HepG2 (cell line): ENCODE data around the gene PDLIM5. TPM values are rescaled to one million over a fixed set of nuclear protein-coding genes. Genes with fewer than 3 reads are reported as not detected.

Source experiments
- HDAC2 ChIP-seq: sonication (generic); formaldehyde crosslinking; IDR thresholded peaks from 2 replicates; pipeline ENCODE4 v1.4.0; 2020; ENCODE audit warnings: missing genetic modification reagents
- KAT8 ChIP-seq: IDR thresholded peaks from 2 replicates; pipeline ENCODE4 v1.6.1; 2016; ENCODE audit warnings: missing genetic modification reagents, missing compliant biosample characterization
- KDM3A ChIP-seq: IDR thresholded peaks from 2 replicates; pipeline ENCODE4 v1.6.1; 2018; ENCODE audit warnings: low read depth, missing compliant biosample characterization
- NFE2L2 ChIP-seq: fragments of 150-350 bp; IDR thresholded peaks from 2 replicates; pipeline ENCODE4 v1.6.1; 2014; ENCODE audit warnings: low read length
- PAWR ChIP-seq: sonication (generic); formaldehyde crosslinking; IDR thresholded peaks from 2 replicates; pipeline ENCODE4 v1.4.0; 2020; ENCODE audit warnings: missing genetic modification reagents, mild to moderate bottlenecking, borderline replicate concordance
- POLR2A ChIP-seq, 2 experiments: IDR thresholded peaks; 2 replicates each; pipeline ENCODE4 v1.6.1; 2011; ENCODE audit warnings: low read depth in 2 of 2, low read length in 2 of 2, mild to moderate bottlenecking in 1 of 2, moderate library complexity in 1 of 2; ENCODE audit not compliant: insufficient read depth in 1 of 2
- SALL1 ChIP-seq: sonication (generic); formaldehyde crosslinking; IDR thresholded peaks from 2 replicates; pipeline ENCODE4 v1.8.0; 2022; ENCODE audit warnings: mild to moderate bottlenecking, missing genetic modification reagents
- SIN3B ChIP-seq: fragments of 150-350 bp; IDR thresholded peaks from 2 replicates; pipeline ENCODE4 v1.6.1; 2014; ENCODE audit warnings: low read length
- TBX3 ChIP-seq: fragments of 450-650 bp; IDR thresholded peaks from 2 replicates; pipeline ENCODE4 v1.6.1; 2017; ENCODE audit warnings: antibody characterized with exemption, mild to moderate bottlenecking, inconsistent platforms, borderline replicate concordance
- TEAD3 ChIP-seq: optimal IDR thresholded peaks from 2 replicates; pipeline ENCODE3; 2016; ENCODE audit warnings: borderline replicate concordance
- ZNF256 ChIP-seq: sonication (generic); formaldehyde crosslinking; conservative IDR thresholded peaks from 2 replicates; pipeline ENCODE4 v1.4.0; 2020; ENCODE audit warnings: missing genetic modification reagents
- ZNF451 ChIP-seq: sonication (generic); formaldehyde crosslinking; IDR thresholded peaks from 2 replicates; pipeline ENCODE4 v1.5.0; 2020; ENCODE audit warnings: mild to moderate bottlenecking, missing genetic modification reagents
- ZNF564 ChIP-seq: sonication (generic); formaldehyde crosslinking; IDR thresholded peaks from 2 replicates; pipeline ENCODE4 v1.8.1; 2023; ENCODE audit warnings: mild to moderate bottlenecking, missing genetic modification reagents
- ZNF737 ChIP-seq: sonication (generic); formaldehyde crosslinking; IDR thresholded peaks from 2 replicates; pipeline ENCODE4 v1.5.0; 2020; ENCODE audit warnings: missing genetic modification reagents, mild to moderate bottlenecking, borderline replicate concordance
- ZNF747 ChIP-seq: sonication (generic); formaldehyde crosslinking; IDR thresholded peaks from 2 replicates; pipeline ENCODE4 v1.8.1; 2023; ENCODE audit warnings: missing genetic modification reagents, mild to moderate bottlenecking, borderline replicate concordance
- ZNF773 ChIP-seq: sonication (generic); formaldehyde crosslinking; IDR thresholded peaks from 2 replicates; pipeline ENCODE4 v1.4.0; 2020; ENCODE audit warnings: missing genetic modification reagents, borderline replicate concordance
- polyA plus RNA-seq, 8 experiments: library from polyadenylated mRNA; depleted of rRNA in 3 of 8; stranded (reverse) in 7 of 8; unstranded in 1 of 8; fragments of >200 nt; fragmentation: Illumina TruSeq in 4 of 8; extraction: Trizol in 4 of 8; gene quantifications; 2 replicates each; pipeline versions ENCODE4 v1.2.1 to v1.2.3, GENCODE V29; 2011 to 2016; ENCODE audit warnings: low read depth in 4 of 8, missing spikeins in 1 of 8, mixed read lengths in 1 of 8; ENCODE audit not compliant: insufficient read depth in 1 of 8
- total RNA-seq, 5 experiments: library from RNA; depleted of rRNA; stranded (reverse); fragments of >200 nt; fragmentation: Illumina TruSeq; extraction: Trizol; gene quantifications; 2 replicates each; pipeline ENCODE4 v1.2.3, GENCODE V29; 2016; ENCODE audit warnings: low read depth in 1 of 5
- TF ChIP-seq, protein P1 (sequence below): sonication (generic); formaldehyde crosslinking; IDR thresholded peaks from 2 replicates; pipeline ENCODE4 v1.8.0; 2023; ENCODE audit warnings: mild to moderate bottlenecking, missing genetic modification reagents
- TF ChIP-seq, protein P2 (sequence below): sonication (generic); formaldehyde crosslinking; IDR thresholded peaks from 2 replicates; pipeline ENCODE4 v1.4.0; 2020; ENCODE audit warnings: missing genetic modification reagents
- TF ChIP-seq, protein P3 (sequence below): sonication (generic); formaldehyde crosslinking; IDR thresholded peaks from 2 replicates; pipeline ENCODE4 v1.4.0; 2020; ENCODE audit warnings: missing genetic modification reagents
- TF ChIP-seq, protein P4 (sequence below): sonication (generic); formaldehyde crosslinking; IDR thresholded peaks from 2 replicates; pipeline ENCODE4 v1.5.0; 2020; ENCODE audit warnings: mild to moderate bottlenecking, missing genetic modification reagents, borderline replicate concordance

Gene PDLIM5
- total and polyA plus RNA-seq, 2 of the 13 experiments (the other 11 are each of a cell fraction or from before 2014, with no cell fraction given) = 52.8 to 119 TPM

DNA sequence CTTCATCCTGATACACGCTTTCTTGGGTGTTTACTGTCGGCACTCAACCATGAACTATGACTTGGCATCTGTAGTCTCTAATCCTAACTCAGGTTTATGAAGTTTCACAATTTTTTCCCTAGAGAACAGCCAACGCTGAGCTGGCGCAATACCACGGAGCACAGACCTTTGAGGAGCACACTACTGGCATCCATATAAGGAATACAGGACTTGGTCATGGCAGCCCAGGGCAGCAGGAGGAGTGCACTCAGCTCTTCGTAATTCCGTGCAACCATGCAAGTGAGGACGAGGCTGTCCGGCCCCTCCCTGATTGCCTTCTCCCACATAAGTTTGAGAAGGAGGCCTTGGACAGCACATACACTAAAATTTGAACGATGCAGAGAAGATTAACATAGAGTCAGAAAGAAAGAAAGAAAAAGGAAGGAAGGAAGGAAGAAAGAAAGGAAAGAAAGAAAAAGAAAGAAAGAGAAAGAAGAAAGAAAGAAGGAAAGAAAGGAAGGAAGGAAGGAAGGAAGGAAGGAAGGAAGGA is 41.0 kb upstream of the PDLIM5 start (continued):
- TF ChIP-seq, protein P1, sequence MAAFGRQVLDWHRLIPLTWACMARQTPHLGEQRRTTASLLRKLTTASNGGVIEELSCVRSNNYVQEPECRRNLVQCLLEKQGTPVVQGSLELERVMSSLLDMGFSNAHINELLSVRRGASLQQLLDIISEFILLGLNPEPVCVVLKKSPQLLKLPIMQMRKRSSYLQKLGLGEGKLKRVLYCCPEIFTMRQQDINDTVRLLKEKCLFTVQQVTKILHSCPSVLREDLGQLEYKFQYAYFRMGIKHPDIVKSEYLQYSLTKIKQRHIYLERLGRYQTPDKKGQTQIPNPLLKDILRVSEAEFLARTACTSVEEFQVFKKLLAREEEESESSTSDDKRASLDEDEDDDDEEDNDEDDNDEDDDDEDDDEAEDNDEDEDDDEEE = no peak
- TF ChIP-seq, protein P2, sequence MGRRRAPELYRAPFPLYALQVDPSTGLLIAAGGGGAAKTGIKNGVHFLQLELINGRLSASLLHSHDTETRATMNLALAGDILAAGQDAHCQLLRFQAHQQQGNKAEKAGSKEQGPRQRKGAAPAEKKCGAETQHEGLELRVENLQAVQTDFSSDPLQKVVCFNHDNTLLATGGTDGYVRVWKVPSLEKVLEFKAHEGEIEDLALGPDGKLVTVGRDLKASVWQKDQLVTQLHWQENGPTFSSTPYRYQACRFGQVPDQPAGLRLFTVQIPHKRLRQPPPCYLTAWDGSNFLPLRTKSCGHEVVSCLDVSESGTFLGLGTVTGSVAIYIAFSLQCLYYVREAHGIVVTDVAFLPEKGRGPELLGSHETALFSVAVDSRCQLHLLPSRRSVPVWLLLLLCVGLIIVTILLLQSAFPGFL (CRISPR knock-in tag) = no peak
- TF ChIP-seq ZNF747 (CRISPR knock-in tag) (no peak), TBX3 (no peak), NFE2L2 (peak; percentile 46), TEAD3 (CRISPR knock-in tag) (peak; percentile 6), PAWR (CRISPR knock-in tag) (no peak), SALL1 (CRISPR knock-in tag) (peak; percentile 87), ZNF256 (CRISPR knock-in tag) (no peak), HDAC2 (peak; percentile 41; the same call in 1 of the 2 replicates), KDM3A (CRISPR knock-in tag) (no peak), KAT8 (no peak), SIN3B (no peak), POLR2A (IDR thresholded peaks at IDR 0.05; ENCODE audit: insufficient read depth in 1 of 2, low read depth in 2 of 2, low read length in 2 of 2) (no peak), ZNF564 (no peak), ZNF737 (CRISPR knock-in tag) (no peak), ZNF451 (CRISPR knock-in tag) (no peak), ZNF773 (no peak)
- TF ChIP-seq, protein P3, sequence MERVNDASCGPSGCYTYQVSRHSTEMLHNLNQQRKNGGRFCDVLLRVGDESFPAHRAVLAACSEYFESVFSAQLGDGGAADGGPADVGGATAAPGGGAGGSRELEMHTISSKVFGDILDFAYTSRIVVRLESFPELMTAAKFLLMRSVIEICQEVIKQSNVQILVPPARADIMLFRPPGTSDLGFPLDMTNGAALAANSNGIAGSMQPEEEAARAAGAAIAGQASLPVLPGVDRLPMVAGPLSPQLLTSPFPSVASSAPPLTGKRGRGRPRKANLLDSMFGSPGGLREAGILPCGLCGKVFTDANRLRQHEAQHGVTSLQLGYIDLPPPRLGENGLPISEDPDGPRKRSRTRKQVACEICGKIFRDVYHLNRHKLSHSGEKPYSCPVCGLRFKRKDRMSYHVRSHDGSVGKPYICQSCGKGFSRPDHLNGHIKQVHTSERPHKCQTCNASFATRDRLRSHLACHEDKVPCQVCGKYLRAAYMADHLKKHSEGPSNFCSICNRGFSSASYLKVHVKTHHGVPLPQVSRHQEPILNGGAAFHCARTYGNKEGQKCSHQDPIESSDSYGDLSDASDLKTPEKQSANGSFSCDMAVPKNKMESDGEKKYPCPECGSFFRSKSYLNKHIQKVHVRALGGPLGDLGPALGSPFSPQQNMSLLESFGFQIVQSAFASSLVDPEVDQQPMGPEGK (CRISPR knock-in tag) = 0 out of 2 replicates have a peak, but pooled peaks have one; percentile 26
- TF ChIP-seq, protein P4, sequence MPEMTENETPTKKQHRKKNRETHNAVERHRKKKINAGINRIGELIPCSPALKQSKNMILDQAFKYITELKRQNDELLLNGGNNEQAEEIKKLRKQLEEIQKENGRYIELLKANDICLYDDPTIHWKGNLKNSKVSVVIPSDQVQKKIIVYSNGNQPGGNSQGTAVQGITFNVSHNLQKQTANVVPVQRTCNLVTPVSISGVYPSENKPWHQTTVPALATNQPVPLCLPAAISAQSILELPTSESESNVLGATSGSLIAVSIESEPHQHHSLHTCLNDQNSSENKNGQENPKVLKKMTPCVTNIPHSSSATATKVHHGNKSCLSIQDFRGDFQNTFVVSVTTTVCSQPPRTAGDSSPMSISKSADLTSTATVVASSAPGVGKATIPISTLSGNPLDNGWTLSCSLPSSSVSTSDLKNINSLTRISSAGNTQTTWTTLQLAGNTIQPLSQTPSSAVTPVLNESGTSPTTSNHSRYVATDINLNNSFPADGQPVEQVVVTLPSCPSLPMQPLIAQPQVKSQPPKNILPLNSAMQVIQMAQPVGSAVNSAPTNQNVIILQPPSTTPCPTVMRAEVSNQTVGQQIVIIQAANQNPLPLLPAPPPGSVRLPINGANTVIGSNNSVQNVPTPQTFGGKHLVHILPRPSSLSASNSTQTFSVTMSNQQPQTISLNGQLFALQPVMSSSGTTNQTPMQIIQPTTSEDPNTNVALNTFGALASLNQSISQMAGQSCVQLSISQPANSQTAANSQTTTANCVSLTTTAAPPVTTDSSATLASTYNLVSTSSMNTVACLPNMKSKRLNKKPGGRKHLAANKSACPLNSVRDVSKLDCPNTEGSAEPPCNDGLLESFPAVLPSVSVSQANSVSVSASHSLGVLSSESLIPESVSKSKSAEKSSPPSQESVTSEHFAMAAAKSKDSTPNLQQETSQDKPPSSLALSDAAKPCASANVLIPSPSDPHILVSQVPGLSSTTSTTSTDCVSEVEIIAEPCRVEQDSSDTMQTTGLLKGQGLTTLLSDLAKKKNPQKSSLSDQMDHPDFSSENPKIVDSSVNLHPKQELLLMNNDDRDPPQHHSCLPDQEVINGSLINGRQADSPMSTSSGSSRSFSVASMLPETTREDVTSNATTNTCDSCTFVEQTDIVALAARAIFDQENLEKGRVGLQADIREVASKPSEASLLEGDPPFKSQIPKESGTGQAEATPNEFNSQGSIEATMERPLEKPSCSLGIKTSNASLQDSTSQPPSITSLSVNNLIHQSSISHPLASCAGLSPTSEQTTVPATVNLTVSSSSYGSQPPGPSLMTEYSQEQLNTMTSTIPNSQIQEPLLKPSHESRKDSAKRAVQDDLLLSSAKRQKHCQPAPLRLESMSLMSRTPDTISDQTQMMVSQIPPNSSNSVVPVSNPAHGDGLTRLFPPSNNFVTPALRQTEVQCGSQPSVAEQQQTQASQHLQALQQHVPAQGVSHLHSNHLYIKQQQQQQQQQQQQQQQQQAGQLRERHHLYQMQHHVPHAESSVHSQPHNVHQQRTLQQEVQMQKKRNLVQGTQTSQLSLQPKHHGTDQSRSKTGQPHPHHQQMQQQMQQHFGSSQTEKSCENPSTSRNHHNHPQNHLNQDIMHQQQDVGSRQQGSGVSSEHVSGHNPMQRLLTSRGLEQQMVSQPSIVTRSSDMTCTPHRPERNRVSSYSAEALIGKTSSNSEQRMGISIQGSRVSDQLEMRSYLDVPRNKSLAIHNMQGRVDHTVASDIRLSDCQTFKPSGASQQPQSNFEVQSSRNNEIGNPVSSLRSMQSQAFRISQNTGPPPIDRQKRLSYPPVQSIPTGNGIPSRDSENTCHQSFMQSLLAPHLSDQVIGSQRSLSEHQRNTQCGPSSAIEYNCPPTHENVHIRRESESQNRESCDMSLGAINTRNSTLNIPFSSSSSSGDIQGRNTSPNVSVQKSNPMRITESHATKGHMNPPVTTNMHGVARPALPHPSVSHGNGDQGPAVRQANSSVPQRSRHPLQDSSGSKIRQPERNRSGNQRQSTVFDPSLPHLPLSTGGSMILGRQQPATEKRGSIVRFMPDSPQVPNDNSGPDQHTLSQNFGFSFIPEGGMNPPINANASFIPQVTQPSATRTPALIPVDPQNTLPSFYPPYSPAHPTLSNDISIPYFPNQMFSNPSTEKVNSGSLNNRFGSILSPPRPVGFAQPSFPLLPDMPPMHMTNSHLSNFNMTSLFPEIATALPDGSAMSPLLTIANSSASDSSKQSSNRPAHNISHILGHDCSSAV (CRISPR knock-in tag) = no peak
